ENCODE measurements around the gene PNN.
A peak's percentile ranks its signal among the peaks of the same experiment; 100 is the strongest.
"Not testable (repeated sequence)": the region's sequence is repeated elsewhere in the genome, so short reads cannot be mapped to it uniquely, and the experiment has no call there.

The PNN gene

GRCh38 chr14:39174560-39175444 lies at the start of gene PNN:
Gene PNN, plus strand, starts transcription at chr14:39175254. Its CDS starts 26 bp downstream, at chr14:39175280.
- peak; percentile 89 to 90 for DNase-seq (ENCODE audit: extremely low read depth in 1 of 2, low read depth in 1 of 2)

- DNase-seq (ENCODE audit: extremely low read depth in 1 of 2, low read depth in 1 of 2) = not testable (repeated sequence)
These were observed 37.2 kb upstream of the PNN start for GRCh38 chr14:39137835-39138234.

DNA sequence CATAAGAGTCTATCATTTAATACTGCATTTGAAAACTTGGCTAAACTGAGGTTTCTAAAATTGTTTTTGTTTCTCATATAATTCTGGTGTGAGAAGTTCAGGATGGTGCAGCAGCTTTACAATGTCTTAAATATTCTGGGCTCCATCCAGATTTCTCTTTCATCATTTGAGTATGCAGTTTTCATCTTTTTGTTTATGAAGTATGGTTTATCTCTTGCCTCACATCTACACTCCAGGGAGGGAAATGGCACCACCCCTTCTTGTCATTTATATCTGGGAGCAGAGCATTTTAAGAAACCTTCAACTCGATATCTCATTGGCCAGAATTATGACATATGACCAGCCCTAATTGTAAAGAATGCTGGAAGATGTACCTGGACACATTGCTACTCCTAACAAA lies 36.6 kb upstream of the PNN start:
- no peak for DNase-seq (ENCODE audit: extremely low read depth in 1 of 2, low read depth in 1 of 2)

DNA sequence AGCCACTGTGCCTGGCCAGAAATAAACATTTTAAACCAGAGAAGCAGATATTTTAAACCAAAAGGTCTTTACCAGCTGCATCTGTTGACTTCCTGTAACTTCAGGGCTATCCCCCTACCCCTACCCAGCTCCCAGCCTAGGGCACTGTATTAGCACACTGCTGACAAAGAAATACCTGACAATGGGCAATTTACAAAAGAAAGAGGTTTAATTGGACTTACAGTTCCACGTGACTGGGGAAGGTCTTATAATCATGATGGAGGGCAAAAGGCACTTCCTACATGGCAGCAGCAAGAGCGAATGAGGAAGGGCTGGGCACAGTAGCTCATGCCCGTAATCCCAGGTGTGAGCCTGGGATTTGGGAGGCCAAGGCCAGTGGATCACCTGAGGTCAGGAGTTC lies 34.9 kb upstream of the PNN start:
- DNase-seq (ENCODE audit: extremely low read depth in 1 of 2, low read depth in 1 of 2) = no peak

DNA sequence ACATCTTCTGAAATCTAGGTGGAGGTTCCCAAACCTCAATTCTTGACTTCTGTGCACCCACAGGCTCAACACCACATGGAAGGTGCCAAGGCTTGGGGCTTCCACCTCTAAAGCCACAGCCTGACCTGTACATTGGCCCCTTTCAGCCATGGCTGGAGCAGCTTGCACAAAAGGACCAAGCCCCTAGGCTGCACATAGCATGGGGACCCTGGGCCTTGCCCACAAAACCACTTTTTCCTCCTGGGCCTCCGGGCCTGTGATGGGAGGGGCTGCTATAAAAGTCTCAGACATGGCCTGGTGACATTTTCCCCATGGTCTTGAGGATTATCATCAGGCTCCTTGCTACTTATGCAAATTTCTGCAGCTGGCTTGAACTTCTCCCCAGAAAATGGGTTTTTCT lies 33.4 kb upstream of the PNN start:
- DNase-seq (ENCODE audit: extremely low read depth in 1 of 2, low read depth in 1 of 2) = not testable (repeated sequence)

DNA sequence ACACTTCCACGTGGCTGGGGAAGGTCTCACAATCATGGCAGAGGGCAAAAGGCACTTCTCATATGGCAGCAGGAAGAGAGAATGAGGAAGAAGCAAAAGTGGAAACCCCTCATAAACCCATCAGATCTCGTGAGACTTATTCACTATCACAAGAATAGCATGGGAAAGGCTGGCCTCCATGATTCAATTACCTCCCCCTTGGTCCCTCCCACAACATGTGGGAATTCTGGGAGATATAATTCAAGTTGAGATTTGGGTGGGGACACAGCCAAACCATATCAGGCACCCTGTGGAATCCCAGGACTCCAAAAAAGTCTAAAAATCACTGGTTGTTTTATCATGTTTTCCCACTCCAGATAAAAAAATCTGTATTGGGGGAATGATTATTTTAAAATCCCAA lies 31.8 kb upstream of the PNN start:
- not testable (repeated sequence) for DNase-seq (ENCODE audit: extremely low read depth in 1 of 2, low read depth in 1 of 2)

DNA sequence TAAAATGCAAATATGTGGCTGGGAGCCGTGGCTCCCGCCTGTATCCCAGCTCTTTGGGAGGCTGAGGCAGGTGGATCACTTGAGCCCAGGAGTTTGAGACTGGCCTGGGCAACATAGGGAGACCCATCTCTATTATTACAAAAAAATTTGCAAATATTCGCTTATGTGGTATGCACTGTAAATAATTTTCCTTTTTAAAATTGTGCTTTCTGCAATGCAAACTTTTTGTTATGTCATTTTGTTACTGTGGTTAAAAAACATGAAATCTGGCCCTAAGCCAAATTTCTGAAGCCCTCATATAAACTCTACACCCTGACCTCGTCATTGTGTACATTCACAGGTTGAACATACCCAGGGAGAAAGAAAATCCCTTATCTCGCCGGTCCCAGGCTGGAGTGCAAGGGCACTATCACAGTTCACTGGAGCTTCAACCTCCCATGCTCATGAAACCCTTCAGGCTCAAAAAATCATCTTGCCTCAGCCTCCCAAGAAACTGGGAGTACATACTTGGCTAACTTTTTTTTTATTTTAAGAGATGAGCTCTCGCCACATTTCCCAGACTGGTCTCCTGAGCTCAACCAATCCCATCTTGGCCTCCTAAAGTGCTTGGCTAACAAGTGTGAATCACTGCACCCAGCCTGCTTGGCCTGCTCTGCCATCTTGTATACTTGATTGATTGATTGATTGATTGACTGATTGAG lies 29.6 kb upstream of the PNN start:
- DNase-seq (ENCODE audit: extremely low read depth in 1 of 2, low read depth in 1 of 2) = no peak

- no peak for DNase-seq (ENCODE audit: extremely low read depth in 1 of 2, low read depth in 1 of 2)
These were observed 20.4 kb upstream of the PNN start for GRCh38 chr14:39154594-39155189.

GRCh38 chr14:39157491-39157890 lies 17.6 kb upstream of the PNN start:
- no peak for DNase-seq (ENCODE audit: extremely low read depth in 1 of 2, low read depth in 1 of 2)

GRCh38 chr14:39158222-39158858 lies 16.7 kb upstream of the PNN start:
- no peak for DNase-seq (ENCODE audit: extremely low read depth in 1 of 2, low read depth in 1 of 2)

GRCh38 chr14:39160494-39160893 lies 14.6 kb upstream of the PNN start:
- no peak for DNase-seq (ENCODE audit: extremely low read depth in 1 of 2, low read depth in 1 of 2)

GRCh38 chr14:39167797-39168320 lies 7.2 kb upstream of the PNN start:
- not testable (repeated sequence) for DNase-seq (ENCODE audit: extremely low read depth in 1 of 2, low read depth in 1 of 2)

DNA sequence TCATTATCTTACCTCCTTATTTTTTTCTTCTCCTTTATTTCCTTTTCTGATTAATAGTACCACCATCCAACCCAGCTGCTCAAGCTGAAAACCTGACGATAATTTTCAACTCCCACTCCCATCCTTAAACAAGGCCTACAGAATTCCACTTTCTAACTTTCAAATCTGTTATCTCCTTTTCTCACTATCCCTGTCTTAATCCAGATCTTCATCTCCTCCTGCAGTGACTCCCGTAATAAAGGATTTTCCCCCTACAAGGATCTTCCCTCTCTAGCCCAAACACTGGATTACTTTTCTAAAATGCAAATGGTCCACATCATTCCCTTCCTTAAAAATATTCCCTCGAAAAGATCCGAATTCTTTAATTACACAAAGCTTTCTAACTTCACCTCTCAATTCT lies 6.5 kb upstream of the PNN start:
- no peak for DNase-seq (ENCODE audit: extremely low read depth in 1 of 2, low read depth in 1 of 2)

- no peak for DNase-seq (ENCODE audit: extremely low read depth in 1 of 2, low read depth in 1 of 2)
These were observed 5.5 kb upstream of the PNN start for GRCh38 chr14:39169541-39169900.

GRCh38 chr14:39173198-39173597 lies 1.9 kb upstream of the PNN start:
- no peak for DNase-seq (ENCODE audit: extremely low read depth in 1 of 2, low read depth in 1 of 2)

DNA sequence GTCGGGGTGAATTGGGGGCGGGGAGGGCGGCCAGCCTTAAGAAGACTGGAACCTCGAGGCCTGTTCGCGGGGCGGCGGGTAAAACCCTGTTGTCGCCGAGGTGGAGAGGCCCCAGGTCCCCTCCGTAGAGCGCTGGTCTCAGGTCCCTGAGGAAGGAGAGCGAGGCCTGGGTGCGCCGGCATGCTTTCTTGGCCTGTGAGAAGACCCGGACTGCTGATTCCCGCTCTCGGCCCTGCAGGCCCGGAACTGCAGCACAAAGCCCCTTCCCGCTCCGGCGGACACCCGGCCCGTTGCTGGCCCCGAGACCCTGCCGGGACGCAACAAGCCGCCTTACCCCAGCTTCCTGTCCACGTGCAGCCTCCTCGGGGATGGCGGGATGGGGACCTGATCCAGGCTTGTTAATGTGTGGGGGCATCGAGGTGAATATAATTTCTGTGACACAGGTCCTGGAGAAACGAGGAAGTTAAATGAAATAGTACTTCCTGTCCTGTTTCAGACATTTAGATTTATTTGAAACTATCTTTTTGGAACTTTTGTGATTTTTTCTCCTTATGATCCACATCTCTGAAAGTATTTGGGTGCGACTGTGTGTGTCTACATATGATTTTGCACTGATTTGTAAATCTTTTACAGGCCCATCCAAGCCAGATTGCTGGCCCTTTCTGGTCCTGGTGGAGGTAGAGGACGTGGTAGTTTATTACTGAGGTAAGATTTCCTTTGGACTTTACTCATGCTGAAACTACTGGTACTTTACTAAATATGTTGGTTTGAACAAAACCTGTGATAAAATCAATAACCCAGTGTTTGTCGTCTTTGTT lies 600 bp downstream of the PNN start:
- peak in 1 of 2 donors; percentile 10 for DNase-seq (ENCODE audit: extremely low read depth in 1 of 2, low read depth in 1 of 2)

DNA sequence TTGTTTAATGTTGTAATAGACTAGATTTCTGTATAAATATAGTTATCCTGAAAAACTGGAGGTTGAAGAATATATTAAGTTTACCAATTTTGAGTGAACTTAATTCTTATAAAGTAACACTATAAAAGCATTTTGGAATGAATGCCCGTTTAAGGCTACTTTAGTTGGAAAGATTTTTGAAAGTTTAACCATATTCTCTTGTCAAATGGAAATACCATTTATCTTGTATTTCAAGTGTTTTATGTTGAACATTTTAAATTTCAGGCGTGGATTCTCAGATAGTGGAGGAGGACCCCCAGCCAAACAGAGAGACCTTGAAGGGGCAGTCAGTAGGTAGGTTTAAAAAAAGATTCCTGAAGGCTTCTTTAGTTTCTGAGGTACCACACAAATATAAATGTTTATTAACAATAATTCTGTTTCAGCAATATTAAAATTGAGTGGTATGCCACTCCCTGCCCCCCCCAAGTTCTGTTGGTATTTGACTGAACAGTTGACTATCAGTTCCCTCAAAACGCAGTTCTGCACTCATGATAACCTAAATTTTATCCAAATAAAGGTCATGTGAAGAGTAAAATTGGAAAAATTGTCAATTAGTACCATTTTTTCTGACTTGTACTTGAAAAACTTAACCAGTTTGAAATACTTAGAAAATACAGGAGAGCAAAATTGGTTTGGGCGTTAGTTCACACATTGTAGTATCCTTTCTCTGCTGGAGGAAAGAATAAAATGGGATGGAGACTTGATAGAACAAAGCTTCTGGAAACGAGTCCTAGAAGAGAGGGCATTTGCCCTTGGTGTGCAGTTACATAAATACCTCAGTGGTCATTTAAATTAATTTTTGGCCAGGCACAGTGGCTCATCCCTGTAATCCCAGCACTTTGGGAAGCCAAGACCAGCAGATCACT lies 1.5 kb downstream of the PNN start:
- DNase-seq (ENCODE audit: extremely low read depth in 1 of 2, low read depth in 1 of 2) = no peak

DNA sequence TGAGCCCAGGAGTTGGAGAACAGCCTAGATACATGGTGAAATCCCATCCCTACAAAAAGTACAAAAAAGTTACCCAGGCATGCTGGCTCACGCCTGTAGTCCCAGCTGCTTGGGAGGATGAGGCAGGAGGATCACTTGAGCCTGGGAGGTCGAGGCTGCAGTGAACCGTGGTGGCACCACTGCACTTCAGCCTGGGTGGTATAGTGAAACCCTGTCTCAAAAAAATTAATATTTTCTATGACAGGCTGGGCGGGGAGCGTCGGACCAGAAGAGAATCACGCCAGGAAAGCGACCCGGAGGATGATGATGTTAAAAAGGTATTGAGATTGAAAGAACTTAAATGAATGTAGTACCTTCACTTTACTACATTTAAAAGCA lies 2.1 kb downstream of the PNN start:
- no peak for DNase-seq (ENCODE audit: extremely low read depth in 1 of 2, low read depth in 1 of 2)

DNA sequence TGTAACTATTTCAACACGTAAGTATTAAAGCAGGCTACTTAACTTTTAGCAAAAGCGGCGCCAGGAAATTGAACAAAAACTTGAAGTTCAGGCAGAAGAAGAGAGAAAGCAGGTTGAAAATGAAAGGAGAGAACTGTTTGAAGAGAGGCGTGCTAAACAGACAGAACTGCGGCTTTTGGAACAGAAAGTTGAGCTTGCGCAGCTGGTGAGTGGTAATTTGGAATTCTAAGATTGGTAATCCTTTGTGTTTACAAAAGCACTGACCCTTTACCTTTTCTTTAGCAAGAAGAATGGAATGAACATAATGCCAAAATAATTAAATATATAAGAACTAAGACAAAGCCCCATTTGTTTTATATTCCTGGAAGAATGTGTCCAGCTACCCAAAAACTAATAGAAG lies 4.0 kb downstream of the PNN start:
- DNase-seq (ENCODE audit: extremely low read depth in 1 of 2, low read depth in 1 of 2) = no peak
